Testis (tissue), 3 donors: Measurements from ENCODE around the gene PDGFRA. TPM values are rescaled to one million over a fixed set of nuclear protein-coding genes. Genes with fewer than 3 reads are reported as not detected.

ENCODE experiments used
- DNase-seq: peaks from one replicate; pipeline ENCODE4 v3.0.0-alpha.2; 2019
- H3K27ac ChIP-seq, 2 donors: fragments of 200-600 bp; sonication (generic); one replicate each; pipeline ENCODE4 v1.5.1; 2019
- H3K27me3 ChIP-seq: fragments of 200-600 bp; sonication (generic); one replicate; pipeline ENCODE4 v1.5.1; 2019
- H3K36me3 ChIP-seq: fragments of 200-600 bp; sonication (generic); one replicate; pipeline ENCODE4 v1.5.1; 2017; ENCODE audit warnings: low read depth; ENCODE audit errors: missing control alignments
- H3K4me1 ChIP-seq: fragments of 200-600 bp; sonication (generic); one replicate; pipeline ENCODE4 v1.5.1; 2019
- H3K4me3 ChIP-seq, 2 donors: fragments of 200-600 bp; sonication (generic); one replicate each; pipeline ENCODE4 v1.5.1; 2017 to 2019
- H3K9me3 ChIP-seq: fragments of 200-600 bp; sonication (generic); one replicate; pipeline ENCODE4 v1.5.1; 2017
- CTCF ChIP-seq, 3 experiments: fragments of 450-650 bp in 2 of 3; fragments of 200-600 bp in 1 of 3; sonication (generic) in 1 of 3; IDR thresholded peaks; one replicate each; pipeline ENCODE4 v1.5.1; 2016 to 2019; ENCODE audit warnings: antibody characterized with exemption in 3 of 3, mild to moderate bottlenecking in 2 of 3, moderate library complexity in 1 of 3
- POLR2A ChIP-seq: fragments of 450-650 bp; IDR thresholded peaks from one replicate; pipeline ENCODE4 v1.6.1; 2017; ENCODE audit warnings: antibody characterized with exemption, mild to moderate bottlenecking, moderate library complexity
- WGBS, 2 donors: methylation state at CpG; one replicate each; pipeline ENCODE4 v1.1.5; 2018; 5-methylcytosine and 5-hydroxymethylcytosine counted together
- intact Hi-C: fragments of 100-400 bp; cut with DNase I; formaldehyde crosslinking; loops from one replicate; pipeline ENCODE4 v1.15.1; 2023; ENCODE audit warnings: low total_unique reads
- polyA plus RNA-seq: library from polyadenylated mRNA; stranded (reverse); fragments of 350-450 nt; fragmentation: Illumina TruSeq; extraction: RNeasy Lipid Tissue Mini Kit (QIAGEN cat#74804); gene quantifications from one replicate; pipeline ENCODE4 v1.2.3, GENCODE V29; 2014; ENCODE audit warnings: low read depth, low replicate concordance; ENCODE audit not compliant: insufficient read depth
- total RNA-seq, 2 donors: library from RNA; depleted of rRNA; stranded (reverse); fragments of >200 nt; gene quantifications; one replicate each; pipeline ENCODE4 v1.2.3, GENCODE V29; 2016

PDGFRA gene
- total and polyA plus RNA-seq, 3 donors from 2014 or later = 26.2 to 86.1 (median 46.5) TPM

- no peaks in the 10 kb centered on the region for H3K27me3 ChIP-seq
- no peak overlapping the region for H3K27ac ChIP-seq
- intact Hi-C loops = no loop called here
- WGBS, 2 donors = 94% methylated on average over 6 of the region's 6 CpGs
- TF ChIP-seq CTCF (IDR thresholded peaks at IDR 0.05) (no peak), POLR2A (no peak)
- H3K36me3 ChIP-seq = no peaks in the 10 kb centered on the region
- no peaks in the 10 kb centered on the region for H3K9me3 ChIP-seq
- no peak overlapping the region for H3K4me3 ChIP-seq
- no peak for DNase-seq
- H3K4me1 ChIP-seq = no peaks in the 10 kb centered on the region
Observed at GRCh38 chr4:54186371-54186770, 42.7 kb upstream of the PDGFRA start.

- no peaks in the 10 kb centered on the region for H3K36me3 ChIP-seq
- no peaks in the 10 kb centered on the region for H3K27me3 ChIP-seq
- TF ChIP-seq POLR2A (no peak), CTCF (IDR thresholded peaks at IDR 0.05) (peak in 2 of 3 experiments; percentile 17 to 25)
- no peak overlapping the region for H3K4me3 ChIP-seq
- intact Hi-C loops = no loop called here
- H3K4me1 ChIP-seq = no peaks in the 10 kb centered on the region
- WGBS, 2 donors = 36 to 51% methylated on average over 9 of the region's 9 CpGs
- peak; percentile 82 for DNase-seq
- H3K9me3 ChIP-seq = no peaks in the 10 kb centered on the region
- no peak overlapping the region for H3K27ac ChIP-seq
Observed at GRCh38 chr4:54187148-54187547, 41.9 kb upstream of the PDGFRA start.

GRCh38 chr4:54189140-54189539 lies 40.0 kb upstream of the PDGFRA start:
- H3K9me3 ChIP-seq = no peaks in the 10 kb centered on the region
- no peaks in the 10 kb centered on the region for H3K4me1 ChIP-seq
- no peak for TF ChIP-seq POLR2A
- no peak for TF ChIP-seq CTCF (IDR thresholded peaks at IDR 0.05)
- H3K36me3 ChIP-seq = no peaks in the 10 kb centered on the region
- DNase-seq = no peak
- H3K27ac ChIP-seq = no peak overlapping the region
- H3K27me3 ChIP-seq = no peaks in the 10 kb centered on the region
- WGBS, 2 donors = 40 to 46% methylated on average over 2 of the region's 2 CpGs
- intact Hi-C loops = no loop called here
- no peak overlapping the region for H3K4me3 ChIP-seq

- no peak for DNase-seq
- WGBS, 2 donors = 92 to 94% methylated on average over 16 of the region's 16 CpGs
Observed at GRCh38 chr4:54192811-54193210, 36.3 kb upstream of the PDGFRA start.

More at GRCh38 chr4:54192811-54193210, 36.3 kb upstream of the PDGFRA start:
- TF ChIP-seq POLR2A = no peak
- TF ChIP-seq CTCF (IDR thresholded peaks at IDR 0.05) = no peak
- no peaks in the 10 kb centered on the region for H3K9me3 ChIP-seq
- peaks cover 5% of the 10 kb centered on the region for H3K4me1 ChIP-seq
- H3K27me3 ChIP-seq = no peaks in the 10 kb centered on the region
- H3K36me3 ChIP-seq = no peaks in the 10 kb centered on the region
- no peak overlapping the region for H3K4me3 ChIP-seq
- intact Hi-C loops = no loop called here
- no peak overlapping the region for H3K27ac ChIP-seq
